ENCODE data around the gene MPP3.

Gene MPP3

GRCh38 chr17:43774304-43775250 lies 58.4 kb downstream of the MPP3 start:
- no peak for DNase-seq (ENCODE audit: low read depth in 1 of 2, low spot score in 1 of 2)

GRCh38 chr17:43772877-43773648 lies 59.9 kb downstream of the MPP3 start:
- DNase-seq (ENCODE audit: low read depth in 1 of 2, low spot score in 1 of 2), result no peak

GRCh38 chr17:43771463-43771862 lies 61.5 kb downstream of the MPP3 start:
- DNase-seq (ENCODE audit: low read depth in 1 of 2, low spot score in 1 of 2), result no peak

GRCh38 chr17:43770957-43771356 lies 62.0 kb downstream of the MPP3 start:
- DNase-seq (ENCODE audit: low read depth in 1 of 2, low spot score in 1 of 2), result no peak

GRCh38 chr17:43769859-43770258 lies 63.1 kb downstream of the MPP3 start:
- no peak for DNase-seq (ENCODE audit: low read depth in 1 of 2, low spot score in 1 of 2)

GRCh38 chr17:43769426-43769825 lies 63.5 kb downstream of the MPP3 start:
- no peak for DNase-seq (ENCODE audit: low read depth in 1 of 2, low spot score in 1 of 2)

GRCh38 chr17:43768943-43769342 lies 64.0 kb downstream of the MPP3 start:
- DNase-seq (ENCODE audit: low read depth in 1 of 2, low spot score in 1 of 2), result no peak

- DNase-seq (ENCODE audit: low read depth in 1 of 2, low spot score in 1 of 2), result no peak
Observed at GRCh38 chr17:43768382-43768781, 64.6 kb downstream of the MPP3 start.

- DNase-seq (ENCODE audit: low read depth in 1 of 2, low spot score in 1 of 2), result no peak
Observed at GRCh38 chr17:43767713-43768059, 65.3 kb downstream of the MPP3 start.

- DNase-seq (ENCODE audit: low read depth in 1 of 2, low spot score in 1 of 2), result no peak
Observed at GRCh38 chr17:43767053-43767712, 65.8 kb downstream of the MPP3 start.

GRCh38 chr17:43766413-43767052 lies 66.4 kb downstream of the MPP3 start:
- DNase-seq (ENCODE audit: low read depth in 1 of 2, low spot score in 1 of 2), result peak in 1 of 2 donors; percentile 26

- DNase-seq (ENCODE audit: low read depth in 1 of 2, low spot score in 1 of 2), result peak; percentile 81 to 88
Observed at GRCh38 chr17:43760254-43760852, 72.6 kb downstream of the MPP3 start.

- no peak for DNase-seq (ENCODE audit: low read depth in 1 of 2, low spot score in 1 of 2)
Observed at GRCh38 chr17:43759836-43760235, 73.1 kb downstream of the MPP3 start.

GRCh38 chr17:43758497-43759174 lies 74.3 kb downstream of the MPP3 start, which contains the start of gene SOST:
SOST (minus strand) TSS chr17:43758791; CDS start chr17:43758741, 50 bp downstream.
- DNase-seq (ENCODE audit: low read depth in 1 of 2, low spot score in 1 of 2), result no peak

- DNase-seq (ENCODE audit: low read depth in 1 of 2, low spot score in 1 of 2), result no peak
Observed at GRCh38 chr17:43758086-43758485, 74.9 kb downstream of the MPP3 start.

- DNase-seq (ENCODE audit: low read depth in 1 of 2, low spot score in 1 of 2), result no peak
Observed at GRCh38 chr17:43757171-43757660, 75.7 kb downstream of the MPP3 start.

- DNase-seq (ENCODE audit: low read depth in 1 of 2, low spot score in 1 of 2), result no peak
Observed at GRCh38 chr17:43756201-43756600, 76.7 kb downstream of the MPP3 start.

GRCh38 chr17:43755389-43755875 lies 77.5 kb downstream of the MPP3 start:
- DNase-seq (ENCODE audit: low read depth in 1 of 2, low spot score in 1 of 2), result no peak

- DNase-seq (ENCODE audit: low read depth in 1 of 2, low spot score in 1 of 2), result no peak
Observed at GRCh38 chr17:43754947-43755346, 78.0 kb downstream of the MPP3 start.
